ENCODE results near the gene SLC11A1.

DNA sequence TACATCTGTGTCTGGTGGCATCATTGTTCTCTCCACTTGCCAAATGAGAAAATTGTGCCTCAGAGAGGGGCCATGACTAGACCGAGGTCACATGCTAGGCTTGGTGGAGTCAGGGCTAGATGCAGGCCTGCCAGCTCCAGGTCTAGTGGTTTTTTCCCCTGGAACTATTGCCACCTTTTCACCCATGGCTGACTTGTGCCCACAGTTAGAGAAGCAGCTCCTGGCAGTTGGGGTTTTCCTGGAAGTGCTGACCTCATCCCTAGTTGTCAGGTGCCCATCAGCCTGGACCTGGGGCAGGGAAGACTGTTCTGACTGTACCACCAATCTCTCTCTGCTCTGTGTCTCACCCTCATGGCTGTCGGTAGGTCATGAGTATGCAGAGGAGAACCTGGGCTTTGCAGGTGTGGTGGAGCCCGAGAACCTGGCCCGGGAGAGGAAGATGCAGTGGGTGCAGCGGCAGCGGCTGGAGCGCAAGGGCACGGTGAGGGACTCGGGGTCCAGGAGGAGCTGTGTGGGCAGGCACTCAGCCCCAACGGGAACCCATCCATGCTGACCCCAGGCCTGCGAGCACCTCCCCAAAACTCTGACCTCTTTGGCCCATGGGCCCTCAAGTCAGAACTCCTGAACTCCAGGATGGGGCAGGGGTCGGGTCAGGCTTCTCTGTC, 37.9 kb upstream of the SLC11A1 start:
- TF ChIP-seq, protein P1, sequence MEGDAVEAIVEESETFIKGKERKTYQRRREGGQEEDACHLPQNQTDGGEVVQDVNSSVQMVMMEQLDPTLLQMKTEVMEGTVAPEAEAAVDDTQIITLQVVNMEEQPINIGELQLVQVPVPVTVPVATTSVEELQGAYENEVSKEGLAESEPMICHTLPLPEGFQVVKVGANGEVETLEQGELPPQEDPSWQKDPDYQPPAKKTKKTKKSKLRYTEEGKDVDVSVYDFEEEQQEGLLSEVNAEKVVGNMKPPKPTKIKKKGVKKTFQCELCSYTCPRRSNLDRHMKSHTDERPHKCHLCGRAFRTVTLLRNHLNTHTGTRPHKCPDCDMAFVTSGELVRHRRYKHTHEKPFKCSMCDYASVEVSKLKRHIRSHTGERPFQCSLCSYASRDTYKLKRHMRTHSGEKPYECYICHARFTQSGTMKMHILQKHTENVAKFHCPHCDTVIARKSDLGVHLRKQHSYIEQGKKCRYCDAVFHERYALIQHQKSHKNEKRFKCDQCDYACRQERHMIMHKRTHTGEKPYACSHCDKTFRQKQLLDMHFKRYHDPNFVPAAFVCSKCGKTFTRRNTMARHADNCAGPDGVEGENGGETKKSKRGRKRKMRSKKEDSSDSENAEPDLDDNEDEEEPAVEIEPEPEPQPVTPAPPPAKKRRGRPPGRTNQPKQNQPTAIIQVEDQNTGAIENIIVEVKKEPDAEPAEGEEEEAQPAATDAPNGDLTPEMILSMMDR (IDR thresholded peaks at IDR 0.05), result no peak
- no peak for TF ChIP-seq POLR2AphosphoS5 (IDR thresholded peaks at IDR 0.05; ENCODE audit: insufficient read depth in 1 of 2, low read depth in 1 of 2)
- no peak for TF ChIP-seq POLR2A (IDR thresholded peaks at IDR 0.05)

Data from vagina (tissue), 2 donors.